DOHH2 (cell line): ENCODE measurements around the gene MAP4K2.
"Not testable (repeated sequence)": the region's sequence is repeated elsewhere in the genome, so short reads cannot be mapped to it uniquely, and the experiment has no call there.

Experiments
- H3F3A ChIP-seq: fragments of 200-600 bp; sonication (generic), shearing (Covaris generic); 2 replicates; pipeline ENCODE4 v1.6.0; 2016; ENCODE audit warnings: antibody characterized with exemption, mild to moderate bottlenecking; ENCODE audit not compliant: control insufficient read depth, insufficient read depth
- H3K27ac ChIP-seq: fragments of 200-600 bp; sonication (generic); 2 replicates; pipeline ENCODE4 v1.5.1; 2014; ENCODE audit warnings: low read depth, mild to moderate bottlenecking, low read length, moderate library complexity
- H3K27me3 ChIP-seq: fragments of 200-600 bp; sonication (generic); 2 replicates; pipeline ENCODE4 v1.6.1; 2014; ENCODE audit warnings: mild to moderate bottlenecking, low read length, mixed read lengths; ENCODE audit not compliant: control insufficient read depth
- H3K36me3 ChIP-seq: fragments of 200-600 bp; sonication (generic); 2 replicates; pipeline ENCODE4 v1.6.1; 2014; ENCODE audit warnings: mild to moderate bottlenecking, low read length, moderate library complexity, mixed read lengths; ENCODE audit not compliant: control insufficient read depth
- H3K4me1 ChIP-seq: fragments of 200-600 bp; sonication (generic); 2 replicates; pipeline ENCODE4 v1.6.1; 2014; ENCODE audit warnings: mild to moderate bottlenecking, low read length, mixed read lengths; ENCODE audit not compliant: control insufficient read depth
- H3K4me2 ChIP-seq: fragments of 200-600 bp; sonication (generic); 2 replicates; pipeline ENCODE4 v1.6.0; 2014; ENCODE audit warnings: mild to moderate bottlenecking, low read length, moderate library complexity
- H3K4me3 ChIP-seq: fragments of 200-600 bp; sonication (generic); 2 replicates; pipeline ENCODE4 v1.5.1; 2014; ENCODE audit warnings: mild to moderate bottlenecking, low read length, mixed read lengths
- H3K79me2 ChIP-seq: fragments of 200-600 bp; sonication (generic); 2 replicates; pipeline ENCODE4 v1.6.1; 2014; ENCODE audit warnings: mild to moderate bottlenecking, low read length, mixed read lengths; ENCODE audit not compliant: control insufficient read depth
- H3K9me2 ChIP-seq: fragments of 200-600 bp; sonication (generic); replicated peaks from 2 replicates; pipeline ENCODE4 v1.6.1; 2014; ENCODE audit warnings: mild to moderate bottlenecking, low read length, mixed read lengths; ENCODE audit not compliant: control insufficient read depth
- H3K9me3 ChIP-seq: fragments of 200-600 bp; sonication (generic); 2 replicates; pipeline ENCODE4 v1.6.1; 2014; ENCODE audit warnings: antibody characterized with exemption, low read length, mixed read lengths; ENCODE audit not compliant: control insufficient read depth, insufficient read depth
- H4K20me1 ChIP-seq: fragments of 200-600 bp; sonication (generic); 2 replicates; pipeline ENCODE4 v1.6.0; 2014; ENCODE audit warnings: low read depth, mild to moderate bottlenecking, antibody characterized with exemption, low read length, moderate library complexity; ENCODE audit not compliant: control insufficient read depth, insufficient read depth
- CTCF ChIP-seq: fragments of 200-600 bp; sonication (generic); IDR thresholded peaks from one replicate; pipeline ENCODE4 v1.5.1; 2014; ENCODE audit warnings: antibody characterized with exemption, mild to moderate bottlenecking, low read depth, low read length; ENCODE audit not compliant: poor library complexity, severe bottlenecking
- EZH2phosphoT487 ChIP-seq: fragments of 200-600 bp; sonication (generic); IDR thresholded peaks from 2 replicates; pipeline ENCODE4 v1.6.1; 2017; ENCODE audit warnings: borderline replicate concordance, mild to moderate bottlenecking, antibody characterized with exemption, low read length, moderate library complexity, mixed read lengths

The MAP4K2 gene

GRCh38 chr11:64826062-64826461, 23.0 kb upstream of the MAP4K2 start:
- H3K9me2 ChIP-seq: no peaks in the 10 kb centered on the region
- peaks cover 10% of the 10 kb centered on the region for H3K4me1 ChIP-seq
- H3K9me3 ChIP-seq: no peaks in the 10 kb centered on the region
- H3K79me2 ChIP-seq: no peaks in the 10 kb centered on the region
- no peaks in the 10 kb centered on the region for H3K27me3 ChIP-seq
- TF ChIP-seq CTCF: no peak
- no peak for TF ChIP-seq EZH2phosphoT487
- no peaks in the 10 kb centered on the region for H4K20me1 ChIP-seq
- no peak overlapping the region for H3K4me2 ChIP-seq
- H3K36me3 ChIP-seq: no peaks in the 10 kb centered on the region
- H3K27ac ChIP-seq: no peak overlapping the region
- no peak overlapping the region for H3K4me3 ChIP-seq
- no peaks in the 10 kb centered on the region for H3F3A ChIP-seq

- Histone ChIP-seq H4K20me1 (no peaks in the 10 kb centered on the region), H3F3A (no peaks in the 10 kb centered on the region), H3K4me2 (no peak overlapping the region), H3K27ac (no peak overlapping the region), H3K36me3 (no peaks in the 10 kb centered on the region), H3K27me3 (no peaks in the 10 kb centered on the region), H3K9me2 (no peaks in the 10 kb centered on the region), H3K4me1 (peaks cover 2% of the 10 kb centered on the region), H3K4me3 (no peak overlapping the region), H3K9me3 (no peaks in the 10 kb centered on the region), H3K79me2 (no peaks in the 10 kb centered on the region)
- TF ChIP-seq CTCF (no peak), EZH2phosphoT487 (no peak)
These were observed 20.6 kb upstream of the MAP4K2 start for GRCh38 chr11:64823568-64824119.

- no peak overlapping the region for H3K27ac ChIP-seq
- H3K4me3 ChIP-seq: no peak overlapping the region
- peaks cover 20% of the 10 kb centered on the region for H3K4me1 ChIP-seq
- H3K9me3 ChIP-seq: no peaks in the 10 kb centered on the region
- H3K27me3 ChIP-seq: no peaks in the 10 kb centered on the region
- H4K20me1 ChIP-seq: no peaks in the 10 kb centered on the region
- H3K79me2 ChIP-seq: no peaks in the 10 kb centered on the region
- no peak for TF ChIP-seq CTCF
- no peak for TF ChIP-seq EZH2phosphoT487
- peaks cover 4% of the 10 kb centered on the region; the same call in 1 of the 2 replicates for H3F3A ChIP-seq
- H3K4me2 ChIP-seq: no peak overlapping the region
- H3K9me2 ChIP-seq: no peaks in the 10 kb centered on the region
- no peaks in the 10 kb centered on the region for H3K36me3 ChIP-seq
These were observed 14.5 kb upstream of the MAP4K2 start for GRCh38 chr11:64817476-64817875.

- not testable (repeated sequence) for H3K27me3 ChIP-seq, H4K20me1 ChIP-seq, H3K36me3 ChIP-seq, H3F3A ChIP-seq, H3K9me3 ChIP-seq, H3K27ac ChIP-seq, H3K9me2 ChIP-seq, H3K4me2 ChIP-seq, H3K4me3 ChIP-seq, H3K79me2 ChIP-seq
- peaks cover 24% of the 10 kb centered on the region for H3K4me1 ChIP-seq
These were observed 12.4 kb upstream of the MAP4K2 start for GRCh38 chr11:64815433-64815832.
